MM.1S (cell line): ENCODE measurements around the gene C2.

ENCODE experiments used
- DNase-seq: peaks from one replicate; pipeline ENCODE4 v3.0.0-alpha.2; 2015
- H2AFZ ChIP-seq: fragments of 300-600 bp; sonication (generic); 2 replicates; pipeline ENCODE4 v1.6.0; 2016; ENCODE audit warnings: antibody characterized with exemption, low read length
- H3F3A ChIP-seq: fragments of 300-600 bp; sonication (generic); 2 replicates; pipeline ENCODE4 v1.6.1; 2016; ENCODE audit warnings: mild to moderate bottlenecking, antibody characterized with exemption, low read length, moderate library complexity, mixed read lengths; ENCODE audit not compliant: insufficient read depth
- H3K27ac ChIP-seq: fragments of 300-600 bp; sonication (generic); 2 replicates; pipeline ENCODE4 v1.5.1; 2016; ENCODE audit warnings: mild to moderate bottlenecking, low read length
- H3K27me3 ChIP-seq: fragments of 300-600 bp; sonication (generic); replicated peaks from 2 replicates; pipeline ENCODE4 v1.6.0; 2016; ENCODE audit warnings: low read length; ENCODE audit not compliant: insufficient read depth
- H3K36me3 ChIP-seq: fragments of 300-600 bp; sonication (generic); replicated peaks from 2 replicates; pipeline ENCODE4 v1.6.1; 2016; ENCODE audit warnings: mild to moderate bottlenecking, low read length, mixed read lengths; ENCODE audit not compliant: insufficient read depth
- H3K4me1 ChIP-seq: fragments of 300-600 bp; sonication (generic); 2 replicates; pipeline ENCODE4 v1.6.1; 2016; ENCODE audit warnings: low read length, mixed read lengths
- H3K4me2 ChIP-seq: fragments of 300-600 bp; sonication (generic); 2 replicates; pipeline ENCODE4 v1.6.0; 2016; ENCODE audit warnings: low read depth, low read length
- H3K4me3 ChIP-seq: fragments of 300-600 bp; sonication (generic); 2 replicates; pipeline ENCODE4 v1.5.1; 2016; ENCODE audit warnings: low read length, mixed read lengths
- H3K79me2 ChIP-seq: fragments of 300-600 bp; sonication (generic); 2 replicates; pipeline ENCODE4 v1.6.1; 2016; ENCODE audit warnings: mixed run types, low read length, mixed read lengths
- H3K9ac ChIP-seq: fragments of 300-600 bp; sonication (generic); 2 replicates; pipeline ENCODE4 v1.6.1; 2016; ENCODE audit warnings: low read length, mixed read lengths
- H3K9me2 ChIP-seq: fragments of 300-600 bp; sonication (generic); replicated peaks from 2 replicates; pipeline ENCODE4 v1.6.1; 2016; ENCODE audit warnings: mild to moderate bottlenecking, low read length, mixed read lengths; ENCODE audit not compliant: insufficient read depth
- H3K9me3 ChIP-seq: fragments of 300-600 bp; sonication (generic); replicated peaks from 2 replicates; pipeline ENCODE4 v1.6.1; 2016; ENCODE audit warnings: mild to moderate bottlenecking, low read length, mixed read lengths; ENCODE audit not compliant: insufficient read depth
- H4K20me1 ChIP-seq: fragments of 300-600 bp; sonication (generic); 2 replicates; pipeline ENCODE4 v1.6.1; 2016; ENCODE audit warnings: mild to moderate bottlenecking, low read length, moderate library complexity, mixed read lengths; ENCODE audit not compliant: insufficient read depth
- CTCF ChIP-seq: fragments of 300-600 bp; sonication (generic); IDR thresholded peaks from 2 replicates; pipeline ENCODE4 v1.5.1; 2016; ENCODE audit warnings: antibody characterized with exemption, low read length, mixed read lengths
- EZH2 ChIP-seq: fragments of 300-600 bp; sonication (generic); optimal IDR thresholded peaks from 2 replicates; pipeline ENCODE3; 2017; ENCODE audit warnings: low read depth, mild to moderate bottlenecking, antibody characterized with exemption, low read length, mixed read lengths
- EZH2phosphoT487 ChIP-seq: fragments of 300-600 bp; sonication (generic); IDR thresholded peaks from 2 replicates; pipeline ENCODE4 v1.6.1; 2018; ENCODE audit warnings: antibody characterized with exemption, low read length

The C2 gene

GRCh38 chr6:31952140-31952805 lies 24.8 kb downstream of the C2 start:
- Histone ChIP-seq H4K20me1 (no peaks in the 10 kb centered on the region), H3K4me3 (no peak overlapping the region), H2AFZ (no peak overlapping the region), H3K27ac (no peak overlapping the region), H3K9me2 (no peaks in the 10 kb centered on the region), H3F3A (no peaks in the 10 kb centered on the region), H3K9me3 (no peaks in the 10 kb centered on the region), H3K79me2 (peaks cover 7% of the 10 kb centered on the region), H3K4me2 (no peak overlapping the region), H3K4me1 (no peaks in the 10 kb centered on the region), H3K36me3 (0 out of 2 replicates have a peak, but pooled peaks cover 2% of the 10 kb centered on the region), H3K9ac (no peak overlapping the region), H3K27me3 (peaks cover 12% of the 10 kb centered on the region)
- no peak for DNase-seq
- TF ChIP-seq EZH2phosphoT487 = no peak
- peak; percentile 60 for TF ChIP-seq CTCF
- TF ChIP-seq EZH2 = no peak

GRCh38 chr6:31952890-31953289 lies 25.4 kb downstream of the C2 start:
- Histone ChIP-seq H3F3A (no peaks in the 10 kb centered on the region), H3K36me3 (0 out of 2 replicates have a peak, but pooled peaks cover 2% of the 10 kb centered on the region)

GRCh38 chr6:31954511-31954910 lies 27.0 kb downstream of the C2 start:
- Histone ChIP-seq H3K9me2 (no peaks in the 10 kb centered on the region), H4K20me1 (no peaks in the 10 kb centered on the region), H3K9me3 (no peaks in the 10 kb centered on the region), H3K4me2 (no peak overlapping the region), H3K36me3 (0 out of 2 replicates have a peak, but pooled peaks cover 2% of the 10 kb centered on the region), H3K9ac (no peak overlapping the region), H3K4me3 (no peak overlapping the region), H3K27me3 (no peaks in the 10 kb centered on the region), H2AFZ (no peak overlapping the region), H3F3A (no peaks in the 10 kb centered on the region), H3K27ac (no peak overlapping the region), H3K4me1 (peaks cover 9% of the 10 kb centered on the region), H3K79me2 (peaks cover 26% of the 10 kb centered on the region)
- TF ChIP-seq EZH2phosphoT487 (no peak), EZH2 (no peak), CTCF (no peak)
- no peak for DNase-seq

More at GRCh38 chr6:31952890-31953289, 25.4 kb downstream of the C2 start:
- Histone ChIP-seq H3K4me1 (peaks cover 5% of the 10 kb centered on the region), H3K4me3 (no peak overlapping the region), H3K27ac (no peak overlapping the region), H3K4me2 (no peak overlapping the region), H3K79me2 (peaks cover 13% of the 10 kb centered on the region), H3K9me2 (no peaks in the 10 kb centered on the region), H3K27me3 (peaks cover 6% of the 10 kb centered on the region; the same call in 1 of the 2 replicates), H3K9me3 (no peaks in the 10 kb centered on the region), H2AFZ (no peak overlapping the region), H4K20me1 (no peaks in the 10 kb centered on the region), H3K9ac (no peak overlapping the region)
- TF ChIP-seq EZH2phosphoT487 = no peak
- no peak for TF ChIP-seq CTCF
- no peak for TF ChIP-seq EZH2
- no peak for DNase-seq
